GM12872 (cell line): ENCODE results near the gene LYPLAL1.

Experiments
- TF ChIP-seq, protein P1 (sequence below): IDR thresholded peaks from 3 replicates; pipeline ENCODE4 v1.5.1; 2011; ENCODE audit warnings: low read depth, mild to moderate bottlenecking, low read length, moderate library complexity; ENCODE audit not compliant: insufficient read depth

Gene LYPLAL1

DNA sequence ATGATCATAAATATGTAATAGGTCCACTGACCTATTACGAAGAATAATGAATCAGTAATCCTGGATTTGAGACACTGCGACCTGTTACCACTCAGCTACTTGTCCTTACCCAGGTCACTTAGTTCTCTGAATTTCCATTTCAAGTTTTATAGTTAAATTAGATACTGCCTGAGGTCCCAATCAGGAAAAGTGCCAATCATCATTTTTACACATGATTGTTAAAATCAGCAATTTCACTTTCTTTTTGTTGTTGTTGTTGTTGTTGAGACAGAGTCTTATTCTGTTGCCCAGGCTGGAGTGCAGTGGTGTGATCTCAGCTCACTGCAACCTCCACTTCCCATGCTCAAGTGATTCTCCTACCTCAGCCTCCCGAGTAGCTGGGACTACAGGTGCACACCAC lies 22.8 kb upstream of the LYPLAL1 start:
- TF ChIP-seq, protein P1, sequence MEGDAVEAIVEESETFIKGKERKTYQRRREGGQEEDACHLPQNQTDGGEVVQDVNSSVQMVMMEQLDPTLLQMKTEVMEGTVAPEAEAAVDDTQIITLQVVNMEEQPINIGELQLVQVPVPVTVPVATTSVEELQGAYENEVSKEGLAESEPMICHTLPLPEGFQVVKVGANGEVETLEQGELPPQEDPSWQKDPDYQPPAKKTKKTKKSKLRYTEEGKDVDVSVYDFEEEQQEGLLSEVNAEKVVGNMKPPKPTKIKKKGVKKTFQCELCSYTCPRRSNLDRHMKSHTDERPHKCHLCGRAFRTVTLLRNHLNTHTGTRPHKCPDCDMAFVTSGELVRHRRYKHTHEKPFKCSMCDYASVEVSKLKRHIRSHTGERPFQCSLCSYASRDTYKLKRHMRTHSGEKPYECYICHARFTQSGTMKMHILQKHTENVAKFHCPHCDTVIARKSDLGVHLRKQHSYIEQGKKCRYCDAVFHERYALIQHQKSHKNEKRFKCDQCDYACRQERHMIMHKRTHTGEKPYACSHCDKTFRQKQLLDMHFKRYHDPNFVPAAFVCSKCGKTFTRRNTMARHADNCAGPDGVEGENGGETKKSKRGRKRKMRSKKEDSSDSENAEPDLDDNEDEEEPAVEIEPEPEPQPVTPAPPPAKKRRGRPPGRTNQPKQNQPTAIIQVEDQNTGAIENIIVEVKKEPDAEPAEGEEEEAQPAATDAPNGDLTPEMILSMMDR: no peak

DNA sequence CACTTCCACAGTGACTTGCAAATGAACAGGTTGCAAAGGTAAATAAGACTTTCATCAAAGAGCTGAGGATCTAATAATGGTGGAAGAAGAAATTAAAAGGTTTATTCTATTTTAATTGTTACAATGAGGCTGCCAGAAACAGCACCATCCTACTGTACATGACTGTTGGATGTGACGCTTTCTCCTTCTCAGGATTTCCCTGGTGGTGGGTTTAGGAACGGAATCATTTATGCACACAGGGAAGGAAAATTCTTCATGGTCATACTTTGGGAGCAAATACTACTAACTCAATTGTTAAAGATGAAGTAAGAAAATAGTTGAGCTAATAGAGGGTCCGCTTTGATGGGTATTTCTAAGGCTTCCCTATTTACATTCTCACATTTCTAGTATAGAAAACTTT lies 22.2 kb upstream of the LYPLAL1 start:
- TF ChIP-seq, protein P1: no peak

DNA sequence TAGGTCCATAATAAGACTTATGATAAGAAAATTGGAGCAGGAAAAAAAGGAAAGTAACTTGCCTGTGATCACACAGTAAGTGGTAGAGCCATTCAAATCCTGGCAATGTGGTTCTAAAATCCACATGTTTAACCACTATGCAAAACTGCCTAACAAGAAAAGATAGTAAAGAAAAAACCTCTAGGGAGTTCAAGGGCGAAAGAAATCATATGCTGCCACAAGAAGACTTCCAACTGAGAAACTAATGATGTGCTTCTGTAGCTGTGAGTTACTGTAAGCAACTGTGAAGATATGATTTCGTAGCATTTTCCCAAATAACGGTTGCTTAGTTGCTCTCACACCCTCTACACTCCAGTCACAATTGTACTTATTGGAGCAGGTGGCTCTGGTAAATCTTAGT lies 20.9 kb upstream of the LYPLAL1 start:
- TF ChIP-seq, protein P1: no peak

DNA sequence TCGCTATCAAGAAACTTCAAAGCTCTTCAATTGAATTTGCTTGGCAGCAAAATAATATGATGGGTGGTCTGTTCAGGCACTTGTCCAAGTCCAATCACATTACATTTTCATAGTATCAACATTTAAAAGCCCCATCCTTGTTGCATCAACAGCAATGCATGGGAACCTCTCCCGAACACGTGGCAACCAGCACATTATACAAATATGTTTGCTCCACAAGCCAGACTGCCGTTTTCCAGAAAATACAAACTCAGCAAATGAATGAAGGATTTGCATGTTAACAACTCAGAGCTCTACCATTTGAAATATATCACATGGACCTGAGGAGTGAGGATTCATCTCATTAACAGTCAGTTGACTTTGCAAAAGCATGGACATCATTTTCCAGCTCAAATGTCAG lies 20.0 kb upstream of the LYPLAL1 start:
- TF ChIP-seq, protein P1: no peak

DNA sequence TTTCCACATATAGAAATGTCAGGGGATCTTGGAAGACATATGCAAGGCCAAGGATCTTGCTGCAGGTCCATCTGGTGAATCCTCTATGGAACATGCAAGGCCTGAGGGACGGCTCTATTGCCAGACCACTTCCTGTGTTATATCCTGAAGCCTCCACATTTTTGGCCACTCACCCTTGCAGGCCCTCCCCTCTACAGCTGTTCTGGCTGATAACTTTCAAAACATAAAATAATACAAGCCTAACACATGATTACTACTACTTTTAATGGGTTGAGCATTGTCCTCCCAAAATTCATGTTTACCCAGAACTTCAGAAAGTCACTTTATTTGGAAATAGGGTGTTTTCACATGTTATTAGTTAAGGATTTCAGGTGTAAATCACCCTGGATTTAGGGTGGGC lies 18.5 kb upstream of the LYPLAL1 start:
- TF ChIP-seq, protein P1: no peak

DNA sequence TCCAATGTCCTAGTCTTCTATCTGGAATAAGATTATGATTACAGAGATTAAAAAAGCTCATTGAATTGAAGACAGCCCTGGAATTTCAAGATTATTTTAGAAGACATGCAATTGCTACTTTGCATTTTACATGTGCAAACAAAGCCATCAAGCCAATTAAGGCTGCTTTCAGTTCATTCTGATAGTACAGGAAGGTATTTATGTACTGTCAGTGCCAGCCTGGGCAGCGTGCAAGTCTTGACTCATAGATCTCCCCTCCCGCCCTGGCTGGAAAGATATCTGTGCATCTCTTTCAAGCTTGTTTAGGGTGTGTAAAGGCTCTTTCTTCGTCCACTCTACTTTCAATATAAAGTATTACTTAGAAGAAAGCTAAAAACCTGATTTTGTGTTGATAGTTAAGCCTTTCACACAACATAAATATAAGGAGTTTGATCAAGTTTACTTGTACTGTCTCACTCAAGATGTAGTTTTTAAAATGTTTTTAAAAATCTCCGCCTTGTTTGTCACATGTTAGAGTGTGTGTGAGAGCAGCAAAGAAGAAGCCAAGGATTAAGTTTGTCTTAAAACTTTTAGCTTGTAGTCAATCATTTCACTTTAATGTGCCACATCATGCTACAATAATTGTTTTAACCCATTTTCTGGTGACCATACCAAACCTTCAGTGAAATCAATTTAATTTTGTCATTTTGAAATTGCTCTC lies 13.6 kb upstream of the LYPLAL1 start:
- TF ChIP-seq, protein P1: no peak

DNA sequence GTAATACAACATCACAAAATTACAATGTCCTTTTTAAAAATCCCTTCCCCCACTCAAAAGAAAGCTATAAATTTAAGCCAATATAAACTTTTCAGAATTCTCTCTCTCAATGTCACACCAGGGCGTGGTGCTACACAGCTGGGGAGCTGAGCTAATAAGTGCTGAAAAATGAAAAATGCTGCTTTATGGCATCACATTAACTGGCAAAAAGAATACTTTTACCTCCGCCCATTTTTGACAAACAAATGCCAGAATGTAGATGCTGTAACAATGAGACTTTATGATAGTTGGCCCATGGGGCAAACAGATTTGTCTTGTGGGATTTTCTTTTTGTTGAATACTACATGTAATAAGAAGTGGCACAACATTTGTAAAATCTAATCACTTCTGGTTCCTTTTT lies 12.7 kb upstream of the LYPLAL1 start:
- TF ChIP-seq, protein P1: no peak
